SU-DHL-6 (cell line): ENCODE results near the gene CHORDC1.
A peak's percentile ranks its signal among the peaks of the same experiment; 100 is the strongest.

ENCODE experiments used
- H2AFZ ChIP-seq: fragments of 200-600 bp; sonication (generic); 2 replicates; pipeline ENCODE4 v1.6.1; 2014; ENCODE audit warnings: low read depth, mild to moderate bottlenecking, moderate library complexity, mixed read lengths, antibody characterized with exemption, low read length; ENCODE audit not compliant: severe bottlenecking
- H3F3A ChIP-seq: fragments of 200-600 bp; shearing (Covaris generic); 2 replicates; pipeline ENCODE4 v1.6.0; 2016; ENCODE audit warnings: antibody characterized with exemption, mild to moderate bottlenecking; ENCODE audit not compliant: insufficient read depth
- H3K27ac ChIP-seq: fragments of 200-600 bp; sonication (generic); 2 replicates; pipeline ENCODE4 v1.5.1; 2016; ENCODE audit warnings: low read depth, mild to moderate bottlenecking, low read length, moderate library complexity, mixed read lengths
- H3K27me3 ChIP-seq: fragments of 200-600 bp; sonication (generic), shearing (Covaris generic); 2 replicates; pipeline ENCODE4 v1.6.0; 2014; ENCODE audit warnings: mild to moderate bottlenecking, low read length
- H3K36me3 ChIP-seq: fragments of 200-600 bp; sonication (generic); 2 replicates; pipeline ENCODE4 v1.6.1; 2014; ENCODE audit warnings: mild to moderate bottlenecking, low read length, mixed read lengths
- H3K4me2 ChIP-seq: fragments of 300-600, 200-600 bp; shearing (Covaris generic), sonication (generic); 2 replicates; pipeline ENCODE4 v1.6.0; 2014; ENCODE audit warnings: low read length, low read depth, mild to moderate bottlenecking; ENCODE audit not compliant: poor library complexity, severe bottlenecking
- H3K4me3 ChIP-seq: fragments of 200-600 bp; sonication (generic); 2 replicates; pipeline ENCODE4 v1.5.1; 2014; ENCODE audit warnings: antibody characterized with exemption, low read length, mild to moderate bottlenecking, mixed read lengths; ENCODE audit not compliant: insufficient read depth, poor library complexity, severe bottlenecking
- H3K79me2 ChIP-seq: fragments of 200-600 bp; sonication (generic); 2 replicates; pipeline ENCODE4 v1.6.1; 2014; ENCODE audit warnings: mild to moderate bottlenecking, low read length, moderate library complexity; ENCODE audit not compliant: insufficient read depth
- H3K9ac ChIP-seq: fragments of 200-600 bp; sonication (generic); 2 replicates; pipeline ENCODE4 v1.7.0; 2014; ENCODE audit warnings: mild to moderate bottlenecking, low read length
- H3K9me2 ChIP-seq: fragments of 200-600 bp; sonication (generic); replicated peaks from 2 replicates; pipeline ENCODE4 v1.6.1; 2014; ENCODE audit warnings: low read length; ENCODE audit not compliant: insufficient read depth
- H3K9me3 ChIP-seq: fragments of 200-600 bp; sonication (generic); 2 replicates; pipeline ENCODE4 v1.6.1; 2014; ENCODE audit warnings: low read length, mixed read lengths; ENCODE audit not compliant: insufficient read depth
- H4K20me1 ChIP-seq: fragments of 200-600 bp; sonication (generic); 2 replicates; pipeline ENCODE4 v1.6.1; 2014; ENCODE audit warnings: low read depth, mild to moderate bottlenecking, antibody characterized with exemption, low read length, moderate library complexity, mixed read lengths
- CTCF ChIP-seq: fragments of 200-600 bp; sonication (generic); IDR thresholded peaks from one replicate; pipeline ENCODE4 v1.5.1; 2017; ENCODE audit warnings: antibody characterized with exemption, mild to moderate bottlenecking, low read length, moderate library complexity; ENCODE audit not compliant: insufficient read depth, poor library complexity, severe bottlenecking
- EZH2phosphoT487 ChIP-seq: fragments of 200-600 bp; sonication (generic), shearing (Covaris generic); conservative IDR thresholded peaks from 2 replicates; pipeline ENCODE4 v1.6.1; 2018; ENCODE audit warnings: mild to moderate bottlenecking, antibody characterized with exemption, low read length, moderate library complexity, mixed read lengths

The CHORDC1 gene

GRCh38 chr11:90220391-90220790, 2.5 kb downstream of the CHORDC1 start:
- 0 out of 2 replicates have a peak overlapping the region, but pooled peaks have one; percentile 7 for H3K27ac ChIP-seq
- peak overlapping the region; percentile 99 for H3K4me2 ChIP-seq
- H3K9ac ChIP-seq, result peak overlapping the region; percentile 76
- H3K79me2 ChIP-seq, result peaks cover 77% of the 10 kb centered on the region
- no peaks in the 10 kb centered on the region for H3K9me2 ChIP-seq
- no peaks in the 10 kb centered on the region for H3K27me3 ChIP-seq
- TF ChIP-seq EZH2phosphoT487 (no peak), CTCF (no peak)
- no peak overlapping the region for H2AFZ ChIP-seq
- H3K4me3 ChIP-seq, result peak overlapping the region; percentile 70
- no peaks in the 10 kb centered on the region for H3F3A ChIP-seq
- H3K36me3 ChIP-seq, result peaks cover 21% of the 10 kb centered on the region
- peaks cover 38% of the 10 kb centered on the region for H4K20me1 ChIP-seq
- no peaks in the 10 kb centered on the region for H3K9me3 ChIP-seq

- Histone ChIP-seq H3K9me3 (no peaks in the 10 kb centered on the region), H3K36me3 (peaks cover 29% of the 10 kb centered on the region), H4K20me1 (peaks cover 42% of the 10 kb centered on the region), H3K9me2 (no peaks in the 10 kb centered on the region), H3K9ac (no peak overlapping the region), H2AFZ (no peak overlapping the region), H3K79me2 (peaks cover 87% of the 10 kb centered on the region), H3F3A (0 out of 2 replicates have a peak, but pooled peaks cover 4% of the 10 kb centered on the region), H3K27ac (no peak overlapping the region), H3K4me3 (peak overlapping the region; percentile 70), H3K27me3 (no peaks in the 10 kb centered on the region), H3K4me2 (peak overlapping the region; percentile 99)
- no peak for TF ChIP-seq CTCF
- no peak for TF ChIP-seq EZH2phosphoT487
Measured at GRCh38 chr11:90219438-90219837, 3.4 kb downstream of the CHORDC1 start.

- TF ChIP-seq CTCF, result no peak
- TF ChIP-seq EZH2phosphoT487, result no peak
- no peaks in the 10 kb centered on the region for H3K9me3 ChIP-seq
- H3K9me2 ChIP-seq, result no peaks in the 10 kb centered on the region
- peaks cover 44% of the 10 kb centered on the region for H4K20me1 ChIP-seq
- no peak overlapping the region for H2AFZ ChIP-seq
- peaks cover 37% of the 10 kb centered on the region for H3K36me3 ChIP-seq
- H3K4me2 ChIP-seq, result peak overlapping the region; percentile 99
- peaks cover 95% of the 10 kb centered on the region for H3K79me2 ChIP-seq
- no peak overlapping the region for H3K27ac ChIP-seq
- no peak overlapping the region for H3K4me3 ChIP-seq
- 0 out of 2 replicates have a peak, but pooled peaks cover 4% of the 10 kb centered on the region for H3F3A ChIP-seq
- H3K27me3 ChIP-seq, result no peaks in the 10 kb centered on the region
- no peak overlapping the region for H3K9ac ChIP-seq
Measured at GRCh38 chr11:90218606-90219005, 4.2 kb downstream of the CHORDC1 start.
